Measurements from ENCODE around the gene HS6ST2.
"Not testable (repeated sequence)": the region's sequence is repeated elsewhere in the genome, so short reads cannot be mapped to it uniquely, and the experiment has no call there.

Gene HS6ST2

GRCh38 chrX:132940727-132941327, 17.6 kb downstream of the HS6ST2 start:
- ATAC-seq = no peak

GRCh38 chrX:132933170-132933569, 25.3 kb downstream of the HS6ST2 start:
- no peak for ATAC-seq

DNA sequence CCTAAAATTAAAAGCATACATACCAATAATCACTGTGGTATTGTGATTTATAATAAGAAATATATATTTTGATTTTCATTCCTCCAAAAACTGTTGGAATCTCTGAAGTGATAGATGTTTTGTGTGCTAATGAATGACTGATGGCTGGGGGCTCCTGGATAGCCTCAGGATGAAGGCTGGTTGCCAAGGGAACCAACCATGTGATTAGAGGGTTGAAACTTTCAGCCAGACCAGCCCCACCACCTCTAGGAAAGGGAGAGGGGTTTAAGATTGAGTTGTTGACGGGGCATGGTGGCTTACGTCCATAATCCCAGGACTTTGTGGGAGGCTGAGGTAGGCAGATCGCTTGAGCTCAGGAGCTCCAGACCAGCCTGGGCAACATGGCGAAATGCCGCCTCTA, 34.0 kb downstream of the HS6ST2 start:
- ATAC-seq = no peak

DNA sequence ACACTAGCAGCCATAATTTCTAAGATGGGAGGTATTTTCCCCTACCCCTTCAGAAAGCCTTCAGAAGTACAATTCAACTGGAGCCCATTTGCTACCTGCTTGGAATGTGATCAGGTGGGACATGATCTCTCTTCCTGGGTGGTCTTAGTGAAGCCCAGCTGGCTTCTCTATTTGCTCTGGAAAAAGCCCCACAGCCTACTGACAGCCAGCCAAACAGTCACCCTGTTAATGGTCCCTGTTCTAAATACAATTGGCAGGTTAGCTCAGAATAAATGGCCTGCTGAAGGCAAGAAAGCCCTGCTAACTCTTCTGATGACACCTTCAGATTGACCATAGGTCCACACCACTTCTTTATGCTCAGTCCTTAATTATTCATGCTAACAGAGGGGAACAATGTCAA, 39.9 kb downstream of the HS6ST2 start:
- ATAC-seq = no peak

GRCh38 chrX:132916349-132916748, 42.1 kb downstream of the HS6ST2 start:
- ATAC-seq = no peak

GRCh38 chrX:132909643-132910042, 48.8 kb downstream of the HS6ST2 start:
- ATAC-seq = no peak

GRCh38 chrX:132908891-132909290, 49.5 kb downstream of the HS6ST2 start:
- no peak for ATAC-seq

- ATAC-seq = no peak
Measured at GRCh38 chrX:132900633-132901293, 57.7 kb downstream of the HS6ST2 start.

DNA sequence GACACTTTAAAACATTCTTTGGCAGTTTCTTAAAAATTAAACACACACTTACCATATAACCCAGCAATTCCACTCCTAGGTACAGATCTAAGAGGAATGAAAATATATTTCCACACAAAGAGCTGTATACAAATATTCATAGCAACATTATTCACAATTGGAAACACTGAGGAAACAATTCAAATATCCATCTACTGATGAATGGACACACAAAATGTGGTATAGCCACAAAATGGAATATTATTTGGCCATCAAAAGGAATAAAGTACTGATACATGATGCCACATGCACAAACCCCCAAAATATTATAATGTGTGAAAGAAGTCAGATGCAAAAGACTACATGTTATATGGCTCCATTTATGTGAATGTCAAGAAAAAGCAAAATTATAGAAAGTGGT, 70.9 kb downstream of the HS6ST2 start:
- no peak for ATAC-seq

DNA sequence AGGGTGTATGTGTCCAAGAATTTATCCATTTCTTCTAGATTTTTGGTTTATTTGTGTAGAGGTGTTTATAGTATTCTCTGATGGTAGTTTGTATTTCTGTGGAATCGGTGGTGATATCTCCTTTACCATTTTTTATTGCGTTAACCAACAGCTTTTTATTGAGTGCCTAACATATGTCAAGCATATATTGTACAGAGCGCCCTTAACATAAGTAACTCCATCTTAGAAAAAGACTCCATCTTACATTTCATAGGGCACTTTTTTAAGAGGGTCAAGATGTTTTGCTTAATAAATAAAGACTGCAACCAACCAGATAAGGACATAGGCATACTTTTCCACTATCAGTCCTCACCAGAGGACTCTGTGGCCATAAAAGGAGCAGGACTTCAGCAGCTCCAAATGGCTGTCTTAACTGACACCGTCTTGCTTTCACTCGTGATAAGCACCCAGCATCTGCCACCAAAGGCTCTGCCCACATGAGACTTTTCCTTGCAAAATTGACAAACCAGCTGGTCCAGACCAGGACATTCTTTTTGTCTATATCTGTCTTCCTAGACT, 75.0 kb downstream of the HS6ST2 start:
- no peak for ATAC-seq

- ATAC-seq = not testable (repeated sequence)
Measured at GRCh38 chrX:132880753-132881152, 77.7 kb downstream of the HS6ST2 start.

GRCh38 chrX:132877954-132878536, 80.4 kb downstream of the HS6ST2 start:
- no peak for ATAC-seq

DNA sequence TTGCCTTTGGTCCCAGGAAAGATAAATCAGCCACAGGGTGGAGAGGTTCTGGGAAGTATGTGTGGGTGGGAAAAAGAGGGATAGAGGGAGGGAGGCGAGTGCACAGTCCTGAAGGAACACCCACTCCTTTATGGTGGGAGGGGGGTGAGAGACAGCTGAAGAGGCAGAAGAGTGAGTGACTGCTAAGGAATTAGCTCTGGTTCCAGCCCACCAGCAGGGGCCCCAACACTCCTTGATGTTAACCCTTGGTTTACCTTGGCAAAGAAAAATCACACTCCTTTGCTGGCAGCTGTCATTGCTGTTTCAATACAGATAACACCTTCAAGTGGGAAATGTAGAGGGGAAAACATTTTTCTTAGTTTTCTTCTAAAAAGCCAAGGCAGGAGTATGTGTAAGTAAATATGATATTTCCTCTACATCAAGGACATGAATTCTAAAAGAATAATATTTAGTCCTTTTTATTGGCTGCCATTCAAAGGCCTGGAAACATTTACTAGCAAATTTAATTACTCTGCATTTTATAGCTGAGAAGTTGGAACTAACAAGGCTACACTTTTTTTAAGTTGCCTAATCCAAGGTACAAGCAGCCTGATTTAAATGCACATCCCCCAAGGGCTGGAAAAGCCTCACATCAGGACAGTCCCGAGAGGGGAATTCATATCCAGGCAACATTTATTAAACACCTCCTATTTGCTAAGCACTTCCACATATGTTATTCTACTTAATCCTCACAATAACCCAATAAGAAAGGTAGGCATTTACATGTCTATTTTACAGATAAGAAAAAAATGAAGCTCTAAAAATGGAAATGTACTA, 81.7 kb downstream of the HS6ST2 start:
- no peak for ATAC-seq

DNA sequence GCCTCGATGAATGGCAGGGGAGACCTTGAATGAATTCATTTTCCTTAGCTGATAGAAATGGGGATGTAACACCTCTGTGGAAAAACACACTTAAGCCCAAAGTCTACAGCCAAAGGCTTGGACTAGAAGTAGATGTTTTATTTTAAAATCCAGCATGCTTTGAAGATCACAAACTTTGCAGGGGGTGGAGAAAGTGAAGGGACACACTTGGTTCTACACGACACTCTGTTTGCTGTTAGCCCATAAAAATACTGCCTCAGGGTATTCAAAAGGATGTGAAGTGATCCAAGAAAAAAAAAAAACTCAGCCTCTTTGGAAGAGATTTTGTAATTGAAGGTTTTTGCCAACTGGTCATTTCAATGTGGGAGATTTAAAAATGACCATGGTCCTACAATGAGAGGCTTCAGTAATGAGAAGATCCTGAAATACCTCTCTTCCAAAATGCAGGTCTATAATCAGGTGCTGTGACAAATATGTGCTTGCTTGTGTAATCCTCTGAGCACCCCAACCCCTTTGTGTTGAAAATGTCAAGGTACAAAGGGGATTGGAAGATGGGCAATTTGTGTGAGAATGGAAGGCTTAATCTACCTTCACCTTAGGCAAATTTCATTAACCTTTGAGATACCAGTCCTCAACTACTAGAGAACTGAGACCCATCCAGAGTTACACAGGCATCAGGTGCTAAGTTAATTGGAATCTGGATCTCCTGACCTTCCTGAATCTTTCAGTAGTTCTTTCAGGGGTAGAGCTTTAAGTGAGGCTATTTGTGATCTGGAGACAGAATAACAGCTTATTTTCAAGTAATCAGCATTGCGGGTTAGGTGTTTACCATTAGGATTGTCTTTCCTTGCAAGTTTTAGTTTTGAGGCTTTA, 82.5 kb downstream of the HS6ST2 start:
- ATAC-seq = no peak

- no peak for ATAC-seq
Measured at GRCh38 chrX:132862562-132862961, 95.9 kb downstream of the HS6ST2 start.

DNA sequence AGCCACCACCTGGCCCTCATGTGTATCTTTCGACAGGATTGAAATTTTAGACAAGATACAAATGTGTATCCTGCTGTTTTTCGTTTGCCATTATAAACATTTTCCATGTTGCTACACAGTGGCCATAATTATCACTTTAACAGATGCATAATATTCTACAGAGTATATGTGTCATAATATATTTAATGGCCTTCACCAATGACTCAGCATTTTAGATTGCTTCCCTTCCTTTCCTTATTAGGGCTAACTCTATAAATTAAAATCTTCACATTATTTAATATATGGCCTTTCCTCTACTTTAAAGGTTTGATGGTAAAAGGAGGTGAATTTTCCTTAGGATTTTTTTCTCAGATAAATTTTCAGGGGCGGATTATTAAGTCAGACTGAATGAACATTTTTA, 97.4 kb downstream of the HS6ST2 start:
- ATAC-seq = no peak

DNA sequence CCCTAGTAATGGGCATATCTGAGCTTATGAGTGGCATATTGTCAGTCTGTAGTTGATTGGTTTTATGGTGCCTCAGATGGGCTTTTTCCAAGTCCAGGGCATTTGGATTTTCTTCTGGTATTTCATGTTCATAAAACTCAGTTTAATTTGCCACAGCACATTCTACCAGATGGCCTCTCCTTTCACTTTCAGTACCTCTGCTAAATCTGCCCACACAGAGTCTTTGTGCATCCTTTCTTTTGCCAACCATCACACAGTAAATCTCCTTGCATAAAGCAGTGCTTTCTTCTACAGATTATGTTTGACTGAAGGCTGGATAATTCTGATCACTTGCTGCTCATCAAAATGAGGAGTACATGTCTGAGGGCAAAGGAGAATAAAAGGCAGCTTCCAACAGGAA, 98.2 kb downstream of the HS6ST2 start:
- no peak for ATAC-seq

- no peak for ATAC-seq
Measured at GRCh38 chrX:132858018-132858417, 100.4 kb downstream of the HS6ST2 start.

DNA sequence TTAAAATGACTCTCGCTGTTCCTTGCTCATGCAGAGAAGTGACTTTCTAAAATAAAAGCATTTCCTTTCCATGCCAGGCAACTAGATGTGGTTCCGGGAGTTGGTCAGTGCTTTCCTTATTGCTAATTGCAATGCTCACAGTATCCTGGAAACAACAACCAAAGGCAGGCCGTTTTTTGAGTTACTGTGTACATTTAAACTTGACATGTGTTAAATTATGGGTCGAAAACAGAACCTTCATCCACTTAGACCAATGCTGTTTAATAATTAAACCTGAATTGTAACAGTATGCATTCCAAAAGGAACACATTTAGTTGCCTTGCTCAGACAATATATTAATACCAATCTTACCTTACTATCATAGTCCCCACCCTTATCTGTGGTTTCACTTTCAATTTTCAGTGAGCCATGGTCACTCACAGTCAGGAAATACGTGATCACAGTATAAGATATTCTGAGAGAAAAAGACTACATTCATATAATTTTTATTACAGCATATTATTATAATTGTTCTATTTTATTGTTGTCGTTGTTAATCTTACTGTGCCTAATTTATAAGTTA, 102.6 kb downstream of the HS6ST2 start:
- ATAC-seq = no peak

- ATAC-seq = no peak
Measured at GRCh38 chrX:132853040-132853439, 105.4 kb downstream of the HS6ST2 start.

DNA sequence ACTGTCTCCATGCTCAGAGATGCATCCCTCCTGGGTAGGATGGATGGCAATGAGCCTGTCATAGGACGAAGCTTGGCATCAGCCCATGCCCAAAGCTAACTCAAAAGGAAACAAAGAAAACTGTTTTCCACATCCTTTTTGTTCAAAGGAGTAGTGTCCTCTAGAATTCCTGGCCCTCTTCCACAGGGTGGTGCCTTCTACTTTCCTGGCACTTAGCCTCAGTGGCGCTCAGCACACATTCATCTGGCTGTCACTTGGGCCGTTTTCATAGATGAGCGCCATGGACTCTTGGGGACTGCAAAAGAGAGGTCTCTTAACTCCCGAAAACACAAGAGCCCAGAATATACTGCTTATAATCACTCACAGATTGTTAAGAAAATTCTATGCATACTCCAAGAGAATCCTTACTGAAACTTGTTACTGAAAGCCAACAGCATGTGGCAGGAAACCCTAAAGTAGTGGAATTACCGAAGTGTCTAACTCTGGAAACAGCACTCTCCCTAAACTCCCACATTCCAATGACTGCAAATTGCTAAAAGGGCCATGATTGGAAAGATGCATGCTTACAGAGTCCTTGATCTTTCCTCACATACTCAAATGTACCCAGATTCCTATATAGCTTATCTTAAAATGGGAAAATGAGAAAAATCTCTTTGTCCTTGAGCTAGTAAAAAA, 110.0 kb downstream of the HS6ST2 start:
- ATAC-seq = no peak
